ENCODE results near the gene IGSF21.

The IGSF21 gene

GRCh38 chr1:18387307-18387706, 279.7 kb downstream of the IGSF21 start:
- H3K4me3 ChIP-seq (ENCODE audit: low read length) = no peak overlapping the region
- DNase-seq (ENCODE audit: low read depth) = no peak
- no peak for TF ChIP-seq CTCF (conservative IDR thresholded peaks at IDR 0.05; ENCODE audit: low read depth, low read length)

GRCh38 chr1:18390953-18391352, 283.4 kb downstream of the IGSF21 start:
- H3K4me3 ChIP-seq (ENCODE audit: low read length) = no peak overlapping the region
- no peak for TF ChIP-seq CTCF (conservative IDR thresholded peaks at IDR 0.05; ENCODE audit: low read depth, low read length)
- no peak for DNase-seq (ENCODE audit: low read depth)

GRCh38 chr1:18394563-18395156, 287.1 kb downstream of the IGSF21 start:
- no peak overlapping the region for H3K4me3 ChIP-seq (ENCODE audit: low read length)
- TF ChIP-seq CTCF (conservative IDR thresholded peaks at IDR 0.05; ENCODE audit: low read depth, low read length) = no peak

GRCh38 chr1:18396247-18396980, 288.8 kb downstream of the IGSF21 start:
- TF ChIP-seq CTCF (conservative IDR thresholded peaks at IDR 0.05; ENCODE audit: low read depth, low read length) = no peak
- no peak for DNase-seq (ENCODE audit: low read depth)

More at GRCh38 chr1:18394563-18395156, 287.1 kb downstream of the IGSF21 start:
- no peak for DNase-seq (ENCODE audit: low read depth)

GRCh38 chr1:18397641-18398040, 290.0 kb downstream of the IGSF21 start:
- no peak for TF ChIP-seq CTCF (conservative IDR thresholded peaks at IDR 0.05; ENCODE audit: low read depth, low read length)
- H3K4me3 ChIP-seq (ENCODE audit: low read length) = no peak overlapping the region
- no peak for DNase-seq (ENCODE audit: low read depth)

More at GRCh38 chr1:18396247-18396980, 288.8 kb downstream of the IGSF21 start:
- H3K4me3 ChIP-seq (ENCODE audit: low read length) = no peak overlapping the region

- no peak for TF ChIP-seq CTCF (conservative IDR thresholded peaks at IDR 0.05; ENCODE audit: low read depth, low read length)
- no peak overlapping the region for H3K4me3 ChIP-seq (ENCODE audit: low read length)
- DNase-seq (ENCODE audit: low read depth) = no peak
Observed at GRCh38 chr1:18398791-18399530, 291.4 kb downstream of the IGSF21 start.

Data from retinal pigment epithelial cell (primary cell).